PC-3 (cell line): Measurements from ENCODE around the gene DPP7. TPM values are rescaled to one million over a fixed set of nuclear protein-coding genes. Genes with fewer than 3 reads are reported as not detected.
A peak's percentile ranks its signal among the peaks of the same experiment; 100 is the strongest.

Experiments used
- ATAC-seq: fragments of 200-7000 bp; cut with Tn5 transposase; 2 replicates; pipeline ENCODE4 v1.9.1; 2020; ENCODE audit warnings: mild to moderate bottlenecking, moderate library complexity
- BruUV-seq: library from RNA; stranded (reverse); fragments of 400-500 nt; replicated peaks from 2 replicates; lab custom pipeline; 2021; lab: Mats Ljungman, UMichigan
- CTCF ChIA-PET: fragments of 300-600 bp; sonication (Branson Sonifier 250); formaldehyde crosslinking; loops from one replicate; lab custom pipeline; 2022; ENCODE audit warnings: antibody characterized with exemption; lab: Charles Lee
- POLR2A ChIA-PET: fragments of 300-600 bp; sonication (Branson Sonifier 250); formaldehyde crosslinking; loops from one replicate; lab custom pipeline; 2022; ENCODE audit warnings: antibody characterized with exemption; ENCODE audit not compliant: unreplicated experiment; lab: Charles Lee
- DNase-seq: peaks from one replicate; pipeline ENCODE4 v3.0.0-alpha.2; 2015
- H2AFZ ChIP-seq: fragments of 300-600 bp; sonication (generic); 2 replicates; pipeline ENCODE4 v1.6.0; 2016; ENCODE audit warnings: antibody characterized with exemption, low read length
- H3F3A ChIP-seq: fragments of 300-600 bp; sonication (generic); one replicate; pipeline ENCODE4 v1.6.0; 2017; ENCODE audit warnings: antibody characterized with exemption, low read length, control low read depth, mild to moderate bottlenecking; ENCODE audit not compliant: unreplicated experiment
- H3K27ac ChIP-seq: fragments of 300-600 bp; sonication (generic); 2 replicates; pipeline ENCODE4 v1.5.1; 2016; ENCODE audit warnings: mild to moderate bottlenecking, low read length
- H3K27me3 ChIP-seq: fragments of 300-600 bp; sonication (generic); 2 replicates; pipeline ENCODE4 v1.6.1; 2016; ENCODE audit warnings: low read length, mixed read lengths
- H3K36me3 ChIP-seq: fragments of 300-600 bp; sonication (generic); 2 replicates; pipeline ENCODE4 v1.6.1; 2016; ENCODE audit warnings: low read depth, mixed run types, low read length, mixed read lengths
- H3K4me1 ChIP-seq: fragments of 300-600 bp; sonication (generic); 2 replicates; pipeline ENCODE4 v1.5.1; 2016; ENCODE audit warnings: low read length; ENCODE audit not compliant: insufficient read depth
- H3K4me2 ChIP-seq: fragments of 300-600 bp; sonication (generic); 2 replicates; pipeline ENCODE4 v1.6.0; 2016; ENCODE audit warnings: low read length
- H3K4me3 ChIP-seq: fragments of 300-600 bp; sonication (generic); 2 replicates; pipeline ENCODE4 v1.5.1; 2016; ENCODE audit warnings: mild to moderate bottlenecking, low read length, mixed read lengths
- H3K79me2 ChIP-seq: fragments of 300-600 bp; sonication (generic); 2 replicates; pipeline ENCODE4 v1.6.1; 2017; ENCODE audit warnings: low read length, mixed read lengths
- H3K9ac ChIP-seq: fragments of 300-600 bp; sonication (generic); 2 replicates; pipeline ENCODE4 v1.6.0; 2016; ENCODE audit warnings: mild to moderate bottlenecking, low read length
- H3K9me2 ChIP-seq: fragments of 300-600 bp; sonication (generic); replicated peaks from 2 replicates; pipeline ENCODE4 v1.6.1; 2016; ENCODE audit warnings: mixed run types, low read length, mixed read lengths
- H3K9me3 ChIP-seq: fragments of 300-600 bp; sonication (generic); 2 replicates; pipeline ENCODE4 v1.6.1; 2016; ENCODE audit warnings: low read length, mixed read lengths
- H4K20me1 ChIP-seq: fragments of 300-600 bp; sonication (generic); 2 replicates; pipeline ENCODE4 v1.6.1; 2016; ENCODE audit warnings: low read length, mixed read lengths
- EZH2 ChIP-seq: fragments of 300-600 bp; sonication (generic); IDR thresholded peaks from one replicate; pipeline ENCODE4 v1.6.1; 2017; ENCODE audit warnings: antibody characterized with exemption, mild to moderate bottlenecking, low read length; ENCODE audit not compliant: unreplicated experiment
- EZH2phosphoT487 ChIP-seq: fragments of 300-600 bp; sonication (generic); IDR thresholded peaks from 2 replicates; pipeline ENCODE4 v1.6.1; 2018; ENCODE audit warnings: mild to moderate bottlenecking, antibody characterized with exemption, low read length, borderline replicate concordance
- intact Hi-C: fragments of 100-400 bp; cut with micrococcal nuclease; formaldehyde crosslinking; loops from 2 replicates; pipeline ENCODE4 v1.9.0; 2023
- total RNA-seq: library from RNA; depleted of rRNA; stranded (reverse); fragments of >200 nt; gene quantifications from 2 replicates; pipeline ENCODE4 v1.2.3, GENCODE V29; 2014; rRNA removed
- TF ChIP-seq, protein P1 (sequence below): fragments of 300-600 bp; sonication (generic); conservative IDR thresholded peaks from 2 replicates; pipeline ENCODE4 v1.5.1; 2017; ENCODE audit warnings: antibody characterized with exemption, low read depth, mild to moderate bottlenecking, low read length

Gene DPP7
- total RNA-seq, 1 experiment from 2014 or later: 103 TPM

DNA sequence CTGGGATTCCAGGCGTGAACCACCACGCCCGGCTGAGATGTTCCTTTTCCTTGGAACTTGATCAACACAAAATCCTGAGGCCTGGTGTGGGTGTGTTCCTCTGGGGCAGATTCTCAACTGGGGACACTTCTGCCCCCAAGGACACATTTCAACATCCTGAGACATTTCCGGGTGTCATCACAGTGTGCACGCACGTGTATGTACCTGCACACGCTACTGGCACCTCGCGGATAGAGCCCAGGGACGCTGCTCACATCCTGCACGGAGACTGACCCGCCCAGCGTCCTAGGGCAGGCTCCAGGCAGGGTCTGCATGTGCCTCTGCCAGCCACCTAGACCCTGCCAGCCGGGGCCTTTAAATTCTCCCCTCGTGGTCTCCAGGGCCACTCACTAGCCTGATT, 52.1 kb downstream of the DPP7 start:
- no peaks in the 10 kb centered on the region for H4K20me1 ChIP-seq
- no peak overlapping the region for H3K4me2 ChIP-seq
- POLR2A ChIA-PET: no interaction called here
- no peaks in the 10 kb centered on the region for H3K9me2 ChIP-seq
- no peaks in the 10 kb centered on the region for H3F3A ChIP-seq
- intact Hi-C loops: no loop called here
- peaks cover 3% of the 10 kb centered on the region; the same call in 1 of the 2 replicates for H3K4me1 ChIP-seq
- no peaks in the 10 kb centered on the region for H3K9me3 ChIP-seq
- H3K4me3 ChIP-seq: no peak overlapping the region
- H3K79me2 ChIP-seq: peaks cover 10% of the 10 kb centered on the region
- H3K27me3 ChIP-seq: no peaks in the 10 kb centered on the region
- no peaks in the 10 kb centered on the region for H3K36me3 ChIP-seq
- no peak for ATAC-seq
- BruUV-seq: TSS peak; percentile 64
- no peak overlapping the region for H3K9ac ChIP-seq
- no peak for DNase-seq
- TF ChIP-seq EZH2phosphoT487 (no peak), EZH2 (no peak)
- TF ChIP-seq, protein P1, sequence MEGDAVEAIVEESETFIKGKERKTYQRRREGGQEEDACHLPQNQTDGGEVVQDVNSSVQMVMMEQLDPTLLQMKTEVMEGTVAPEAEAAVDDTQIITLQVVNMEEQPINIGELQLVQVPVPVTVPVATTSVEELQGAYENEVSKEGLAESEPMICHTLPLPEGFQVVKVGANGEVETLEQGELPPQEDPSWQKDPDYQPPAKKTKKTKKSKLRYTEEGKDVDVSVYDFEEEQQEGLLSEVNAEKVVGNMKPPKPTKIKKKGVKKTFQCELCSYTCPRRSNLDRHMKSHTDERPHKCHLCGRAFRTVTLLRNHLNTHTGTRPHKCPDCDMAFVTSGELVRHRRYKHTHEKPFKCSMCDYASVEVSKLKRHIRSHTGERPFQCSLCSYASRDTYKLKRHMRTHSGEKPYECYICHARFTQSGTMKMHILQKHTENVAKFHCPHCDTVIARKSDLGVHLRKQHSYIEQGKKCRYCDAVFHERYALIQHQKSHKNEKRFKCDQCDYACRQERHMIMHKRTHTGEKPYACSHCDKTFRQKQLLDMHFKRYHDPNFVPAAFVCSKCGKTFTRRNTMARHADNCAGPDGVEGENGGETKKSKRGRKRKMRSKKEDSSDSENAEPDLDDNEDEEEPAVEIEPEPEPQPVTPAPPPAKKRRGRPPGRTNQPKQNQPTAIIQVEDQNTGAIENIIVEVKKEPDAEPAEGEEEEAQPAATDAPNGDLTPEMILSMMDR: no peak
- CTCF ChIA-PET: no interaction called here
- no peak overlapping the region for H2AFZ ChIP-seq
- no peak overlapping the region for H3K27ac ChIP-seq

Other genes starting within 250 kb of the DPP7 start
- gene EDF1, start 248.4 kb downstream of the DPP7 start, total RNA-seq: 544 and 562 TPM in 2 replicates
- 11.5 and 25.4 TPM in 2 replicates for gene TRAF2, start 228.2 kb downstream of the DPP7 start, total RNA-seq
- gene FBXW5, start 170.0 kb downstream of the DPP7 start, total RNA-seq: 138 and 159 TPM in 2 replicates
- 0.77 TPM in 1 of 2 replicates, not detected in the other for gene C8G, start 169.5 kb downstream of the DPP7 start, total RNA-seq
- gene LCN12, start 162.5 kb downstream of the DPP7 start, total RNA-seq: 0.55 TPM in 1 of 2 replicates, not detected in the other
- gene PTGDS, start 137.2 kb downstream of the DPP7 start, total RNA-seq: not detected in 2 replicates
- gene LCNL1, start 131.7 kb downstream of the DPP7 start, total RNA-seq: not detected in 2 replicates
- gene PAXX, start 122.3 kb downstream of the DPP7 start, total RNA-seq: 113 and 137 TPM in 2 replicates
- 1.4 and 4.3 TPM in 2 replicates for gene CLIC3, start 118.2 kb downstream of the DPP7 start, total RNA-seq
- gene ABCA2, start 86.5 kb downstream of the DPP7 start, total RNA-seq: 25.9 and 31.5 TPM in 2 replicates
- gene FUT7, start 82.6 kb downstream of the DPP7 start, total RNA-seq: not detected in 2 replicates
- gene NPDC1, start 68.6 kb downstream of the DPP7 start, total RNA-seq: 25.4 and 33.3 TPM in 2 replicates
- 0.92 and 1.3 TPM in 2 replicates for gene ENTPD2, start 60.7 kb downstream of the DPP7 start, total RNA-seq
- 98.4 and 134 TPM in 2 replicates for gene SAPCD2, start 44.2 kb downstream of the DPP7 start, total RNA-seq
- 5.0 and 6.4 TPM in 2 replicates for gene UAP1L1, start 37.2 kb downstream of the DPP7 start, total RNA-seq
- gene MAN1B1, start 27.7 kb downstream of the DPP7 start, total RNA-seq: 65.5 and 71.6 TPM in 2 replicates
- gene GRIN1, start 24.4 kb upstream of the DPP7 start, total RNA-seq: 0.11 TPM in 1 of 2 replicates, not detected in the other
- gene LRRC26, start 55.3 kb upstream of the DPP7 start, total RNA-seq: 0.40 and 2.0 TPM in 2 replicates
- gene TMEM210, start 57.3 kb upstream of the DPP7 start, total RNA-seq: not detected in 2 replicates
- 21.6 and 30.2 TPM in 2 replicates for gene ANAPC2, start 73.8 kb upstream of the DPP7 start, total RNA-seq
- 123 and 148 TPM in 2 replicates for gene SSNA1, start 73.9 kb upstream of the DPP7 start, total RNA-seq
- 11.3 and 14.7 TPM in 2 replicates for gene TPRN, start 86.0 kb upstream of the DPP7 start, total RNA-seq
- 31.3 and 36.4 TPM in 2 replicates for gene TMEM203, start 90.9 kb upstream of the DPP7 start, total RNA-seq
- gene NDOR1, start 91.0 kb upstream of the DPP7 start, total RNA-seq: 21.5 and 25.7 TPM in 2 replicates
- 1.7 and 2.8 TPM in 2 replicates for gene RNF208, start 107.5 kb upstream of the DPP7 start, total RNA-seq
- gene CYSRT1, start 110.4 kb upstream of the DPP7 start, total RNA-seq: 0.29 and 1.3 TPM in 2 replicates
- 1.2 and 1.7 TPM in 2 replicates for gene RNF224, start 112.8 kb upstream of the DPP7 start, total RNA-seq
- 1.0 and 1.5 TPM in 2 replicates for gene SLC34A3, start 116.2 kb upstream of the DPP7 start, total RNA-seq
- gene TUBB4B, start 126.6 kb upstream of the DPP7 start, total RNA-seq: 424 and 599 TPM in 2 replicates
- not detected in 2 replicates for gene STPG3, start 136.6 kb upstream of the DPP7 start, total RNA-seq
- 50.7 and 69.5 TPM in 2 replicates for gene NELFB, start 140.6 kb upstream of the DPP7 start, total RNA-seq
- 28.9 and 32.7 TPM in 2 replicates for gene TOR4A, start 163.0 kb upstream of the DPP7 start, total RNA-seq
- gene NRARP, start 187.5 kb upstream of the DPP7 start, total RNA-seq: 35.5 and 36.8 TPM in 2 replicates